NT2/D1 (cell line): ENCODE results near the gene RBCK1.

ENCODE experiments used
- DNase-seq: peaks from one replicate; pipeline ENCODE4 v3.0.0-alpha.2; 2011; ENCODE audit warnings: low read depth, low spot score
- H3K27me3 ChIP-seq: 2 replicates; pipeline ENCODE4 v1.6.0; 2011; ENCODE audit warnings: mild to moderate bottlenecking; ENCODE audit not compliant: insufficient read length, insufficient read depth
- H3K36me3 ChIP-seq: 2 replicates; pipeline ENCODE4 v1.6.1; 2011; ENCODE audit warnings: mild to moderate bottlenecking, low read length, mixed read lengths; ENCODE audit not compliant: insufficient read depth, insufficient read length
- H3K4me1 ChIP-seq: 2 replicates; pipeline ENCODE4 v1.5.1; 2011; ENCODE audit not compliant: insufficient read depth, insufficient read length
- H3K4me3 ChIP-seq: 2 replicates; pipeline ENCODE4 v1.5.1; 2011; ENCODE audit warnings: low read depth; ENCODE audit not compliant: insufficient read length
- H3K9ac ChIP-seq: 2 replicates; pipeline ENCODE4 v1.6.0; 2011; ENCODE audit warnings: low read depth; ENCODE audit not compliant: insufficient read length
- H3K9me3 ChIP-seq: 2 replicates; pipeline ENCODE4 v1.5.1; 2011; ENCODE audit warnings: mild to moderate bottlenecking, low read length; ENCODE audit not compliant: insufficient read depth
- SUZ12 ChIP-seq: IDR thresholded peaks from 2 replicates; pipeline ENCODE4 v1.6.1; 2011; ENCODE audit not compliant: insufficient read length, insufficient read depth; ENCODE audit errors: extremely low read depth
- YY1 ChIP-seq: IDR thresholded peaks from 2 replicates; pipeline ENCODE4 v1.6.1; 2011; ENCODE audit not compliant: insufficient read length, insufficient read depth
- ZNF274 ChIP-seq: IDR thresholded peaks from 2 replicates; pipeline ENCODE4 v1.6.1; 2011; ENCODE audit warnings: mild to moderate bottlenecking, low read depth, low read length

RBCK1 gene

DNA sequence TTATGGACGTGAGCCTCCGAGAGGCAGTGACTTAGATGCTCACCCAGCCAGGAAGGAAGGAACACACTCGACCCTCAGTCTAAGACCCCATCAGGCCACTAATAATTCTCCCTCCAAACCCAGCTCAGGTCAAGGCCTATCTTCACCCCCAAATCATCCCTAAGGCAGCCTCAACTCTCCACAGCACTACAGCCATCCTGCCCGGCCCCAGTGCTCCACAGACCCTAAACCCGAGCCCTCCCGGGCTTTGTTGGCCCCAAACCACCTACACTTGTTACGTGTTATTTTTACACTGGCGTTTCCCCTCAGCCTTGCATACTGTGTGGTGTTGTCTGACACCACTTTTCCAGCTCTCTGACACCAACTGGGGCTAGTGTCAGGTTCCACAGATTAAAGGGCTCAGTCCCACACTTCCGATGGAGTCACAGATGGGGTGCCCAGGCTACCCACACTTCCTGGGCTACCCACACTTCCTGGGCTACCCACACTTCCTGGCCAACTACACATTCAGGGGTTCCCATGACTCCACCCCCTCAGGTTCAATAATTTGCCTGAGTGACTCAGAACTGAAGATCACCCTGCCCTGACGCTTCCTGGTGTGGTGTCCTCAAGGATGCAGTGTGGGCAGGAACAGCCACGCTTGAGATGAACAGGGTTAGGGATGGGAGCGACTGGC, 25.3 kb downstream of the RBCK1 start:
- no peak for DNase-seq
- peaks cover 87% of the 10 kb centered on the region for H3K36me3 ChIP-seq

DNA sequence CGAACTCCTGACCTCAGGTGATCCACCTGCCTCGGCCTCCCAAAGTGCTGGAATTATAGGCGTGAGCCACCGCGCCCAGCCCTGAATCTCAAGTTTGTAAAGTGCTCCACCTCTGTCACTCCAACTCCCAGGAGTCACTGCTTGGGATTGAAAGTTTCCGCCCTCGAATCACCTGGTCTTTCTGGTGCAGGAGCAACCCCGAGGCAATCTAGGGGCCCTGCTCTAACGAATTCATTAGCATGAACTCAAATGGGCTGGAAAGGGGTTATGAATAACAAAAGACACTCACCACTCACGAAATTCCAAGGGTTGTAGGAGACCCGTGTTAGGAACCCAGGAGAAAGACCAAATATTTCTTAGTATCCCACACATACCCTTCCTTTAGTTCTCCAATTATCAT, 26.1 kb downstream of the RBCK1 start:
- TF ChIP-seq ZNF274, result no peak
- TF ChIP-seq YY1, result no peak
- no peak for TF ChIP-seq SUZ12
- Histone ChIP-seq H3K9ac (no peak overlapping the region), H3K36me3 (peaks cover 88% of the 10 kb centered on the region), H3K4me1 (peaks cover 22% of the 10 kb centered on the region), H3K27me3 (peaks cover 5% of the 10 kb centered on the region), H3K9me3 (no peaks in the 10 kb centered on the region), H3K4me3 (no peak overlapping the region)
- DNase-seq, result peak; percentile 91

More for the DNA sequence above, 25.3 kb downstream of the RBCK1 start:
- peaks cover 24% of the 10 kb centered on the region for H3K4me1 ChIP-seq
- TF ChIP-seq SUZ12 (no peak), ZNF274 (no peak), YY1 (no peak)
- H3K4me3 ChIP-seq, result no peak overlapping the region
- peak overlapping the region; percentile 26 for H3K9ac ChIP-seq
- H3K9me3 ChIP-seq, result no peaks in the 10 kb centered on the region
- H3K27me3 ChIP-seq, result peaks cover 5% of the 10 kb centered on the region

DNA sequence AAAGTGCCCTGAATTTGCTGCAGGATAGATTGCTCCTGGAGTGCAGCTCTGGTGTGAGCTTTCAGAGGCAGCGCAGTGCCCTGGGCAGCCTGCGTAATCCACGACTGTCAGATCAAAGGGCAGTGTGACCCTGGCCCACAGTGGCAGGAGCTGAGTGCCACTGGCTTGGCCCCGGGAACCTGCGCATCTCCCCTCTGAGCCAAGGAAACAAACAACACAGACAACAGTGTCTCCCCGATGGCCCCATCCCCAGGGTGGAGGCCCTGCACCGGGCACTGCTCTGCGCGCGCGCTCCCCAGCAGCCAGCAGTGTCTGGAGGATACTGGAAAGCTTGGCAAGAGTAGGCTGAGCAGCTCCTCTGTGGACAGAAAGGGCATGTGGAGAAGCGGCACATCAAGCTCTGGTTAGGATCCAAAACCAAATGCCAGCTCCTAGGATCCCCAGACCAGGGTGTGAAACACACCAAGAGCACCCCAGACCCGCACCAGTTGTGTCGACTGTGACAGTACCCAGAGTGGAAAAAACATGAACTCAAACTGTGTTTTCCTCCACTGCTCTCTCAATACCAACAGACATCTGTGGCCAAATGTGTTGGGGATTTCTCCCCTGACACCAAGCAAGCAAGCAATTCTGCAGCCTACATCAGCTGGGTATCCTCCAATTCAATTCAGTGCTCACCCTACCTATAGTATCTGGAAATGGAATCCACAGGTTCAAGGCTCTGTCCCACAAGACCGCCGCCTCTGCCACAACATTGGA, 26.7 kb downstream of the RBCK1 start:
- Histone ChIP-seq H3K4me3 (no peak overlapping the region), H3K36me3 (peaks cover 89% of the 10 kb centered on the region), H3K9ac (no peak overlapping the region), H3K9me3 (no peaks in the 10 kb centered on the region), H3K27me3 (peaks cover 5% of the 10 kb centered on the region), H3K4me1 (peaks cover 21% of the 10 kb centered on the region)
- TF ChIP-seq YY1 (no peak), ZNF274 (no peak), SUZ12 (no peak)
- DNase-seq, result no peak

DNA sequence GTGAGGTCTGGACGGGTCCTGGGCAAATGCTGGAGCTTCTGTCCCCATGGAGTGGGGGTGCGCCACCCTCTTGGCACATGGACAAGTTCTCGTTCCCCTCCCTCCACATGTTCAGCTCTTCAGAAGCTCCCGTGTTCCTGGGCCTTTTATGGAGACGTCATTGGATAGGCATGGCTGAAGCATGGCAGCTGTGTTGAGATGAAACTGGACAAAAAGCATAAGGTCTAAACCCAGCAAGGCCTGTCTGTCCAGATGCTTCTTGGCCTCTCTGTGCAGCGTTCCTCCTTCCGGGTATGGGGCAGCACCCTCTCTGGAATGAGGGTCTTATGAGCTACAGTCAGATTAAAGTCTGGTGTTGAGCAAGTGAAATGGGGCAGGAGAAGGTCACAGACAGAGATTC, 27.5 kb downstream of the RBCK1 start:
- Histone ChIP-seq H3K9ac (no peak overlapping the region), H3K4me3 (no peak overlapping the region), H3K27me3 (peaks cover 5% of the 10 kb centered on the region), H3K36me3 (peaks cover 89% of the 10 kb centered on the region), H3K9me3 (no peaks in the 10 kb centered on the region), H3K4me1 (peaks cover 16% of the 10 kb centered on the region)
- TF ChIP-seq ZNF274, result no peak
- no peak for TF ChIP-seq YY1
- TF ChIP-seq SUZ12, result no peak
- no peak for DNase-seq

DNA sequence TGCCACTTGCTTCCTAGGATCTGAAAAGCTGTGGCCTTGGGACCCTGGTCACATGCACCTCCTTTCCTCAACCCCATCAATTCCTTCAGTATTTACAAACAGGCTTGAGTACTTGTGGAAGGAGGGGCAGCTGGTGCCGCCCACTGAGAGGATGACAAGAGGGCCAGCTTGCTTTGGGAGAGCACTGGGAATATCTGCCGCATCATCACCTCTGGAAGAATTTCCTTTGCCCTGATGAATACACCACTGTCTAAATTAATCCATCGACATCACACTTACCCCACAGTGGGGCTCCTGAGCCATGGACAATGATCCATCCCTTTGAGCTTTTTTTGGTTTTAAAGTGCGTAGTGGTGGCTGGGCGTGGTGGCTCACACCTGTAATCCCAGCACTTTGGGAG, 28.4 kb downstream of the RBCK1 start:
- no peak overlapping the region for H3K4me3 ChIP-seq
- no peaks in the 10 kb centered on the region for H3K9me3 ChIP-seq
- TF ChIP-seq SUZ12 (no peak), YY1 (no peak), ZNF274 (no peak)
- H3K27me3 ChIP-seq, result peaks cover 5% of the 10 kb centered on the region
- H3K4me1 ChIP-seq, result peaks cover 12% of the 10 kb centered on the region
- no peak for DNase-seq
- peaks cover 89% of the 10 kb centered on the region for H3K36me3 ChIP-seq
- H3K9ac ChIP-seq, result no peak overlapping the region

DNA sequence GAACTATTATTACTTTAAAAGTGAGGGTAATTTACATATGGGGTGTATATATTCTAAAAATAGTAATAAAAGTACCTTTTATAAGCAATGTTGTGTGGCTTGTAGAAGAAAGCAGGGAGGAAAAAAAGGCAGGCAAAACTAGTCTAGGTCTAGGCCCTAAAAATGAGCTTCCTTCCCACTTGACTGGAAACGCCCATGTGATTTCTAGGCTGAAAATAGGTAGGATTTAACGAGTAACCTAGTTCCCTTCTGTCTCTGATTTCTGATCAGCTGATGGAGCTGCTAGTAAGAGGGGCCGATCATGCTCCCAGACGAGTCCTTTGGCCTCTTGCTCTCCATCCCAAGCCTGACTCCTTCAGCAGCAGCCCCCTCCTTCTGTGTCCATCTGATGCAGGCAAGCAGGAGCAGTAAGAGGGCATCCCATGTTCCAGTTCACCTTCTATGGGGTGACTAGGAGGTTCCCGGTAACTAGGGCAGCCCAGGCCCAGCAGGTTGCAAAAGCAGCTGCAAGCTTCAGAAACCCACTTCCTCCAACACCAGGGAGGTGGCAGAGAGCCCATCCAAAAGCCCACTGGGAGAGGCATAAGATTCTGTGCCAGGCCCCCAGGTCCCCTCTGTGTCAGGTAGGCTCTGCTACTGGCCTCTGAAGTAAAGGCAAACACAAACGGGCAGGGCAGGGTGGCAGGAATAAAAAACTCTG, 29.8 kb downstream of the RBCK1 start:
- Histone ChIP-seq H3K4me3 (no peak overlapping the region), H3K36me3 (peaks cover 89% of the 10 kb centered on the region), H3K27me3 (peaks cover 5% of the 10 kb centered on the region), H3K4me1 (peaks cover 9% of the 10 kb centered on the region), H3K9ac (no peak overlapping the region), H3K9me3 (no peaks in the 10 kb centered on the region)
- no peak for DNase-seq
- TF ChIP-seq SUZ12 (no peak), YY1 (no peak), ZNF274 (no peak)
